Measurements from ENCODE around the gene PTPN22.

The PTPN22 gene

DNA sequence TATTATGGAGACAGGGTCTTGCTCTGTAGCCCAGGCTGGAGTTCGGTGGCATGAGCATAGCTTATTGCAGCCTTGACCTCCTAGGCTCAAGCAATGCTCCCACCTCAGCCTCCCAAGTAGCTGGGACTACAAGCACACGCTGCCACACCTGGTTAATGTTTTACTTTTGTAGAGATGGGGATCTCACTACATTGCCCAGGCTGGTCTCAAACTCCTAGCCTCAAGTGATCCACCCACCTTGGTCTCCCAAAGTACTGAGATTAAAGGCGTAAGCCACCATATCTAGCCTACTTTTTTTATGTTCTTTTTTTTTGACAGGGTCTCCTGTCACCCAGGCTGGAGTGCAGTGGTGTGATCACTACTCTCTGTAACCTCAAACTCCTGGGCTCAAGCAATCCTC is 21.8 kb upstream of the PTPN22 start:
- no peak overlapping the region for H2BK12ac ChIP-seq (ENCODE audit: low read length)
- no peak overlapping the region for H2AFZ ChIP-seq (ENCODE audit: low read length)
- H2BK120ac ChIP-seq (ENCODE audit: low read depth, low read length) = no peak overlapping the region
- H3K4me2 ChIP-seq (ENCODE audit: insufficient read depth, low read length, poor library complexity, severe bottlenecking) = no peak overlapping the region
- no peak for DNase-seq (ENCODE audit: low spot score)
- H4K91ac ChIP-seq (ENCODE audit: low read depth, low read length, poor library complexity) = no peak overlapping the region
- no peak overlapping the region for H2BK15ac ChIP-seq (ENCODE audit: low read length)
- no peak overlapping the region for H3K23ac ChIP-seq (ENCODE audit: low read depth, low read length, poor library complexity)
- WGBS, 2 donors (ENCODE audit: extremely low coverage in 2 of 2, insufficient read length in 2 of 2, insufficient replicate concordance in 1 of 2) = no CpG with 5 or more reads among the region's 3 CpGs
- no peak overlapping the region for H3K9ac ChIP-seq (ENCODE audit: low read depth, low read length, poor library complexity)
- no peak overlapping the region for H3K14ac ChIP-seq (ENCODE audit: low read length)
- no peaks in the 10 kb centered on the region for H3K27me3 ChIP-seq (ENCODE audit: control insufficient read depth in 3 of 3, insufficient read depth in 3 of 3, low read depth in 1 of 3, low read length in 3 of 3)
- H2BK5ac ChIP-seq (ENCODE audit: low read length) = no peak overlapping the region
- H3K4me1 ChIP-seq (ENCODE audit: control insufficient read depth in 2 of 2, insufficient read depth in 1 of 2, low read depth in 1 of 2, low read length in 2 of 2) = no peaks in the 10 kb centered on the region
- H3K4ac ChIP-seq (ENCODE audit: low read length) = no peak overlapping the region
- H3K4me3 ChIP-seq (ENCODE audit: low read length in 2 of 2) = no peak overlapping the region
- H4K8ac ChIP-seq (ENCODE audit: low read depth, low read length) = no peak overlapping the region
- H3K27ac ChIP-seq (replicated peaks; ENCODE audit: low read length) = no peak overlapping the region
- H2AK5ac ChIP-seq (ENCODE audit: low read depth, low read length) = no peak overlapping the region
- no peak overlapping the region for H3K18ac ChIP-seq (ENCODE audit: low read length)
- H3K9me3 ChIP-seq (replicated peaks in 1 of 2; ENCODE audit: control insufficient read depth in 2 of 2, insufficient read depth in 1 of 2, low read depth in 1 of 2, low read length in 2 of 2) = no peaks in the 10 kb centered on the region
- H3K36me3 ChIP-seq (replicated peaks in 1 of 2; ENCODE audit: control insufficient read depth in 2 of 2, insufficient read depth in 2 of 2, low read length in 2 of 2) = peaks cover 2 to 38% of the 10 kb centered on the region in 2 donors
- H3K79me1 ChIP-seq (ENCODE audit: low read depth, low read length) = no peaks in the 10 kb centered on the region

DNA sequence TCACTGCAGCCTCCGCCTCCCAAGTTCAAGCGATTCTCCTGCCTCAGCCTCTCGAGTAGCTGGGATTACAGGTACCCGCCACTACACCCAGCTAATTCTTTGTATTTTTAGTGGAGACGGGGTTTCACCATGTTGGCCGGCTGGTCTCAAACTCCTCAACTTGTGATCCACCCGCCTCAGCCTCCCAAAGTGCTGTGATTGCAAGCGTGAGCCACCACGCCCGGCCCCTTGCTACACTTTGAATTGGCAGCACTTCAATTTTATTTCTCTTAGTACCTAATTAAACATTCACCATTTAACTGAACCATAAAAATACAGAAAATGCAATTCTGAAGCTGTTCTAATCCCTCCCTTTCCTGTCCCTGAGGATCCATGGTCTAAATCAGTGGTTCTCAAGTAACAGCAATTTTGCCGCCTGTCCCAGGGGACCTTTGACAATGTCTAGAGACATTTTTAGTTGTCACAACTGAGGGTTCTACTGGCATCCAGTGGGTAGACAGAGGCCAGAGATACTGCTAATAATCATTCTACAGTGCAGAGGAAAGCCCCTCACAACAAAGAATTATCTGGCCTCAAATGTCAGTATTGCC is 20.2 kb upstream of the PTPN22 start:
- H3K36me3 ChIP-seq (replicated peaks in 1 of 2; ENCODE audit: control insufficient read depth in 2 of 2, insufficient read depth in 2 of 2, low read length in 2 of 2) = peaks cover 0 to 27% of the 10 kb centered on the region in 2 donors
- H2BK15ac ChIP-seq (ENCODE audit: low read length) = no peak overlapping the region
- H3K4ac ChIP-seq (ENCODE audit: low read length) = no peak overlapping the region
- no peak overlapping the region for H2BK12ac ChIP-seq (ENCODE audit: low read length)
- no peak overlapping the region for H3K14ac ChIP-seq (ENCODE audit: low read length)
- no peak for DNase-seq (ENCODE audit: low spot score)
- H2AFZ ChIP-seq (ENCODE audit: low read length) = no peak overlapping the region
- no peak overlapping the region for H3K9ac ChIP-seq (ENCODE audit: low read depth, low read length, poor library complexity)
- H2AK5ac ChIP-seq (ENCODE audit: low read depth, low read length) = no peak overlapping the region
- no peak overlapping the region for H4K91ac ChIP-seq (ENCODE audit: low read depth, low read length, poor library complexity)
- no peaks in the 10 kb centered on the region for H3K79me1 ChIP-seq (ENCODE audit: low read depth, low read length)
- no peaks in the 10 kb centered on the region for H3K9me3 ChIP-seq (replicated peaks in 1 of 2; ENCODE audit: control insufficient read depth in 2 of 2, insufficient read depth in 1 of 2, low read depth in 1 of 2, low read length in 2 of 2)
- no peak overlapping the region for H3K23ac ChIP-seq (ENCODE audit: low read depth, low read length, poor library complexity)
- no peak overlapping the region for H2BK120ac ChIP-seq (ENCODE audit: low read depth, low read length)
- H2BK5ac ChIP-seq (ENCODE audit: low read length) = no peak overlapping the region
- H3K4me2 ChIP-seq (ENCODE audit: insufficient read depth, low read length, poor library complexity, severe bottlenecking) = no peak overlapping the region
- no CpG with 5 or more reads among the region's 11 CpGs for WGBS, 2 donors (ENCODE audit: extremely low coverage in 2 of 2, insufficient read length in 2 of 2, insufficient replicate concordance in 1 of 2)
- H3K4me1 ChIP-seq (ENCODE audit: control insufficient read depth in 2 of 2, insufficient read depth in 1 of 2, low read depth in 1 of 2, low read length in 2 of 2) = no peaks in the 10 kb centered on the region
- H4K8ac ChIP-seq (ENCODE audit: low read depth, low read length) = no peak overlapping the region
- no peak overlapping the region for H3K18ac ChIP-seq (ENCODE audit: low read length)
- H3K27me3 ChIP-seq (ENCODE audit: control insufficient read depth in 3 of 3, insufficient read depth in 3 of 3, low read depth in 1 of 3, low read length in 3 of 3) = no peaks in the 10 kb centered on the region
- no peak overlapping the region for H3K27ac ChIP-seq (replicated peaks; ENCODE audit: low read length)
- no peak overlapping the region for H3K4me3 ChIP-seq (ENCODE audit: low read length in 2 of 2)

DNA sequence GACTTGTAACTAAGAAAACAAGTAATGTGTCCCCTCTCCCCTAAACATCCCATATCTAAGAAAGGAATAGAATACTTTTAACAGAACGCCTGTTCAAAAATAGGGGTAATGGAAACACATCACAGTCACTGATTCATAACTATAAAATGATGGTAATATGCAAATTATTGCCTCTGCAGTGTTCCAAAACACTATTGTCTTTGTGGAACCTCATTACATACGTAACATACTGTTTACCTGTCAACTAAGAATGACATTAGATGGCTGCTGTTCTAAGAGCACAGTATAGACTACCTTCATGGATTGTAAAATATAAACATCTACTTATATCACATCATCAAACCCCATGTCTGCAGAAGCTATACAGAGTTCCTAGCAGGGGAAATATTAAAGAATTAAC is 19.3 kb upstream of the PTPN22 start:
- Histone ChIP-seq H3K27ac (replicated peaks; ENCODE audit: low read length) (no peak overlapping the region), H3K4ac (ENCODE audit: low read length) (no peak overlapping the region), H3K23ac (ENCODE audit: low read depth, low read length, poor library complexity) (no peak overlapping the region), H4K8ac (ENCODE audit: low read depth, low read length) (no peak overlapping the region), H3K4me2 (ENCODE audit: insufficient read depth, low read length, poor library complexity, severe bottlenecking) (no peak overlapping the region), H2BK120ac (ENCODE audit: low read depth, low read length) (no peak overlapping the region), H2BK5ac (ENCODE audit: low read length) (no peak overlapping the region), H2AFZ (ENCODE audit: low read length) (no peak overlapping the region), H2BK12ac (ENCODE audit: low read length) (no peak overlapping the region), H3K27me3 (ENCODE audit: control insufficient read depth in 3 of 3, insufficient read depth in 3 of 3, low read depth in 1 of 3, low read length in 3 of 3) (no peaks in the 10 kb centered on the region), H3K14ac (ENCODE audit: low read length) (no peak overlapping the region), H3K36me3 (replicated peaks in 1 of 2; ENCODE audit: control insufficient read depth in 2 of 2, insufficient read depth in 2 of 2, low read length in 2 of 2) (peaks cover 0 to 18% of the 10 kb centered on the region in 2 donors), H3K9me3 (replicated peaks in 1 of 2; ENCODE audit: control insufficient read depth in 2 of 2, insufficient read depth in 1 of 2, low read depth in 1 of 2, low read length in 2 of 2) (no peaks in the 10 kb centered on the region), H4K91ac (ENCODE audit: low read depth, low read length, poor library complexity) (no peak overlapping the region), H2AK5ac (ENCODE audit: low read depth, low read length) (no peak overlapping the region), H3K4me3 (ENCODE audit: low read length in 2 of 2) (no peak overlapping the region), H3K79me1 (ENCODE audit: low read depth, low read length) (no peaks in the 10 kb centered on the region), H3K4me1 (ENCODE audit: control insufficient read depth in 2 of 2, insufficient read depth in 1 of 2, low read depth in 1 of 2, low read length in 2 of 2) (no peaks in the 10 kb centered on the region), H3K9ac (ENCODE audit: low read depth, low read length, poor library complexity) (no peak overlapping the region), H3K18ac (ENCODE audit: low read length) (no peak overlapping the region), H2BK15ac (ENCODE audit: low read length) (no peak overlapping the region)
- no CpG with 5 or more reads among the region's 2 CpGs for WGBS, 2 donors (ENCODE audit: extremely low coverage in 2 of 2, insufficient read length in 2 of 2, insufficient replicate concordance in 1 of 2)
- DNase-seq (ENCODE audit: low spot score) = no peak

DNA sequence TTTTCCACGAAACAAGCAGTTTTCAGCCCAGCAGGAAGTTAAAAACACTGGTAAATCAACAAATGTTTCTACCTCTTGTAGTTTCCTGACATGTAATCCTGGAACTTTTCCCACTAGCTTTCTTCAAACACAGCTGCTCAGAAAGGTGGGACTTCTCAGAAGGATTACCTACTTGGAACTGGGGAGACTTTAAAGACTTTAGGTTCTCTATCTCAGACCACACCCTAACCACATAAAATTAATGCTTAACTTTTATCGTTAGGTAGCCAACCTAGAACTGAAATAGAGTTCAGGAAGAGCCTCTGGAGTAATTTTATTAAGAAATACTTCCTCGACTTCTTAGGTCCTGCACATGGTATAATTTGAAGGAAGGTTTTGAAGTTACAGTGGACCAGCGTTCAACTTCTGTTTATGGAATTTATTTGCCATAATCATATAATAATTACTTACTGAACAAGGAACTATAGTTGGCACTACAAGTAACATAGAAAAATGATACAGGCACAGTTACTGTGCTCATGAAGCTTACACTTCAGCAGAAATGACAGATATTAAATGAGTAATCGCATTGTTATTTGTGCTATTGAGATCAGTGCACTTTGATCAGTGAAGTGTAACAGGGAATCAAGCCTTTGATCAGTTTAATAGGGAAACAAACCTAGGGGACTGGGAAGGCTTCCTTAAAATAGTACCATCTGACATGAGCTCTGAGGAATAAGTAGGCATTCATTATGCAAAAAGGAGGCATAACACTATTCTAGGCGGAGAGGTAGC is 16.1 kb upstream of the PTPN22 start, which contains the start of gene BCL2L15:
TSS of gene BCL2L15 (minus strand) at position 180 of the 774 bp plus-strand sequence. CDS start 206 bp downstream, outside the sequence.
- H3K9me3 ChIP-seq (replicated peaks in 1 of 2; ENCODE audit: control insufficient read depth in 2 of 2, insufficient read depth in 1 of 2, low read depth in 1 of 2, low read length in 2 of 2) = no peaks in the 10 kb centered on the region
- H2AFZ ChIP-seq (ENCODE audit: low read length) = no peak within 1 kb of the TSS
- H3K9ac ChIP-seq (ENCODE audit: low read depth, low read length, poor library complexity) = no peak within 1 kb of the TSS
- no peak within 1 kb of the TSS for H2BK12ac ChIP-seq (ENCODE audit: low read length)
- no peaks in the 10 kb centered on the region for H3K4me1 ChIP-seq (ENCODE audit: control insufficient read depth in 2 of 2, insufficient read depth in 1 of 2, low read depth in 1 of 2, low read length in 2 of 2)
- H4K8ac ChIP-seq (ENCODE audit: low read depth, low read length) = no peak within 1 kb of the TSS
- no peak within 1 kb of the TSS for H3K14ac ChIP-seq (ENCODE audit: low read length)
- H3K27ac ChIP-seq (replicated peaks; ENCODE audit: low read length) = no peak within 1 kb of the TSS
- H3K4me3 ChIP-seq (ENCODE audit: low read length in 2 of 2) = no peak within 1 kb of the TSS
- no peak within 1 kb of the TSS for H3K23ac ChIP-seq (ENCODE audit: low read depth, low read length, poor library complexity)
- H2BK15ac ChIP-seq (ENCODE audit: low read length) = no peak within 1 kb of the TSS
- H3K36me3 ChIP-seq (replicated peaks in 1 of 2; ENCODE audit: control insufficient read depth in 2 of 2, insufficient read depth in 2 of 2, low read length in 2 of 2) = no peaks in the 10 kb centered on the region
- no peak within 1 kb of the TSS for H2BK5ac ChIP-seq (ENCODE audit: low read length)
- H4K91ac ChIP-seq (ENCODE audit: low read depth, low read length, poor library complexity) = no peak within 1 kb of the TSS
- no peak within 1 kb of the TSS for H3K4me2 ChIP-seq (ENCODE audit: insufficient read depth, low read length, poor library complexity, severe bottlenecking)
- no peak within 1 kb of the TSS for H3K4ac ChIP-seq (ENCODE audit: low read length)
- H2AK5ac ChIP-seq (ENCODE audit: low read depth, low read length) = no peak within 1 kb of the TSS
- no peak for DNase-seq (ENCODE audit: low spot score)
- no peaks in the 10 kb centered on the region for H3K27me3 ChIP-seq (ENCODE audit: control insufficient read depth in 3 of 3, insufficient read depth in 3 of 3, low read depth in 1 of 3, low read length in 3 of 3)
- H3K79me1 ChIP-seq (ENCODE audit: low read depth, low read length) = no peaks in the 10 kb centered on the region
- H3K18ac ChIP-seq (ENCODE audit: low read length) = no peak within 1 kb of the TSS
- no CpG with 5 or more reads among the region's 6 CpGs for WGBS, 2 donors (ENCODE audit: extremely low coverage in 2 of 2, insufficient read length in 2 of 2, insufficient replicate concordance in 1 of 2)
- H2BK120ac ChIP-seq (ENCODE audit: low read depth, low read length) = no peak within 1 kb of the TSS

Measured in neuronal stem cell (in vitro differentiated cells).